DOHH2 (cell line): ENCODE measurements around the gene CNOT3.
"Not testable (repeated sequence)": the region's sequence is repeated elsewhere in the genome, so short reads cannot be mapped to it uniquely, and the experiment has no call there.

Experiments
- H3F3A ChIP-seq: fragments of 200-600 bp; sonication (generic), shearing (Covaris generic); 2 replicates; pipeline ENCODE4 v1.6.0; 2016; ENCODE audit warnings: antibody characterized with exemption, mild to moderate bottlenecking; ENCODE audit not compliant: control insufficient read depth, insufficient read depth
- H3K27ac ChIP-seq: fragments of 200-600 bp; sonication (generic); 2 replicates; pipeline ENCODE4 v1.5.1; 2014; ENCODE audit warnings: low read depth, mild to moderate bottlenecking, low read length, moderate library complexity
- H3K27me3 ChIP-seq: fragments of 200-600 bp; sonication (generic); 2 replicates; pipeline ENCODE4 v1.6.1; 2014; ENCODE audit warnings: mild to moderate bottlenecking, low read length, mixed read lengths; ENCODE audit not compliant: control insufficient read depth
- H3K36me3 ChIP-seq: fragments of 200-600 bp; sonication (generic); 2 replicates; pipeline ENCODE4 v1.6.1; 2014; ENCODE audit warnings: mild to moderate bottlenecking, low read length, moderate library complexity, mixed read lengths; ENCODE audit not compliant: control insufficient read depth
- H3K4me1 ChIP-seq: fragments of 200-600 bp; sonication (generic); 2 replicates; pipeline ENCODE4 v1.6.1; 2014; ENCODE audit warnings: mild to moderate bottlenecking, low read length, mixed read lengths; ENCODE audit not compliant: control insufficient read depth
- H3K4me2 ChIP-seq: fragments of 200-600 bp; sonication (generic); 2 replicates; pipeline ENCODE4 v1.6.0; 2014; ENCODE audit warnings: mild to moderate bottlenecking, low read length, moderate library complexity
- H3K4me3 ChIP-seq: fragments of 200-600 bp; sonication (generic); 2 replicates; pipeline ENCODE4 v1.5.1; 2014; ENCODE audit warnings: mild to moderate bottlenecking, low read length, mixed read lengths
- H3K79me2 ChIP-seq: fragments of 200-600 bp; sonication (generic); 2 replicates; pipeline ENCODE4 v1.6.1; 2014; ENCODE audit warnings: mild to moderate bottlenecking, low read length, mixed read lengths; ENCODE audit not compliant: control insufficient read depth
- H3K9me2 ChIP-seq: fragments of 200-600 bp; sonication (generic); replicated peaks from 2 replicates; pipeline ENCODE4 v1.6.1; 2014; ENCODE audit warnings: mild to moderate bottlenecking, low read length, mixed read lengths; ENCODE audit not compliant: control insufficient read depth
- H3K9me3 ChIP-seq: fragments of 200-600 bp; sonication (generic); 2 replicates; pipeline ENCODE4 v1.6.1; 2014; ENCODE audit warnings: antibody characterized with exemption, low read length, mixed read lengths; ENCODE audit not compliant: control insufficient read depth, insufficient read depth
- H4K20me1 ChIP-seq: fragments of 200-600 bp; sonication (generic); 2 replicates; pipeline ENCODE4 v1.6.0; 2014; ENCODE audit warnings: low read depth, mild to moderate bottlenecking, antibody characterized with exemption, low read length, moderate library complexity; ENCODE audit not compliant: control insufficient read depth, insufficient read depth
- CTCF ChIP-seq: fragments of 200-600 bp; sonication (generic); IDR thresholded peaks from one replicate; pipeline ENCODE4 v1.5.1; 2014; ENCODE audit warnings: antibody characterized with exemption, mild to moderate bottlenecking, low read depth, low read length; ENCODE audit not compliant: poor library complexity, severe bottlenecking
- EZH2phosphoT487 ChIP-seq: fragments of 200-600 bp; sonication (generic); IDR thresholded peaks from 2 replicates; pipeline ENCODE4 v1.6.1; 2017; ENCODE audit warnings: borderline replicate concordance, mild to moderate bottlenecking, antibody characterized with exemption, low read length, moderate library complexity, mixed read lengths

Gene CNOT3

GRCh38 chr19:54137699-54138488, at the start of gene CNOT3:
Gene CNOT3, plus strand, starts transcription at chr19:54137762. Its CDS starts 5,217 bp downstream, at chr19:54142979.
- H3K27ac ChIP-seq = peak within 1 kb of the TSS; percentile 63
- no peaks in the 10 kb centered on the region for H3K9me3 ChIP-seq
- no peak for TF ChIP-seq CTCF
- TF ChIP-seq EZH2phosphoT487 = no peak
- H3K36me3 ChIP-seq = peaks cover 45% of the 10 kb centered on the region
- peak within 1 kb of the TSS; percentile 88 for H3K4me2 ChIP-seq
- H3K9me2 ChIP-seq = no peaks in the 10 kb centered on the region
- H3K4me1 ChIP-seq = peaks cover 21% of the 10 kb centered on the region
- no peaks in the 10 kb centered on the region for H3K27me3 ChIP-seq
- H3F3A ChIP-seq = no peaks in the 10 kb centered on the region
- H4K20me1 ChIP-seq = 0 out of 2 replicates have a peak, but pooled peaks cover 9% of the 10 kb centered on the region
- H3K4me3 ChIP-seq = peak within 1 kb of the TSS; percentile 89
- H3K79me2 ChIP-seq = peaks cover 52% of the 10 kb centered on the region

GRCh38 chr19:54094426-54095000, 43.0 kb upstream of the CNOT3 start:
- Histone ChIP-seq H3K27me3 (no peaks in the 10 kb centered on the region), H3K9me2 (no peaks in the 10 kb centered on the region), H4K20me1 (no peaks in the 10 kb centered on the region), H3K79me2 (no peaks in the 10 kb centered on the region), H3K36me3 (no peaks in the 10 kb centered on the region), H3K9me3 (peaks cover 3% of the 10 kb centered on the region; the same call in 1 of the 2 replicates), H3F3A (peaks cover 3% of the 10 kb centered on the region; the same call in 1 of the 2 replicates), H3K4me2 (no peak overlapping the region), H3K4me1 (peaks cover 17% of the 10 kb centered on the region), H3K27ac (no peak overlapping the region), H3K4me3 (no peak overlapping the region)
- TF ChIP-seq EZH2phosphoT487 (no peak), CTCF (no peak)

DNA sequence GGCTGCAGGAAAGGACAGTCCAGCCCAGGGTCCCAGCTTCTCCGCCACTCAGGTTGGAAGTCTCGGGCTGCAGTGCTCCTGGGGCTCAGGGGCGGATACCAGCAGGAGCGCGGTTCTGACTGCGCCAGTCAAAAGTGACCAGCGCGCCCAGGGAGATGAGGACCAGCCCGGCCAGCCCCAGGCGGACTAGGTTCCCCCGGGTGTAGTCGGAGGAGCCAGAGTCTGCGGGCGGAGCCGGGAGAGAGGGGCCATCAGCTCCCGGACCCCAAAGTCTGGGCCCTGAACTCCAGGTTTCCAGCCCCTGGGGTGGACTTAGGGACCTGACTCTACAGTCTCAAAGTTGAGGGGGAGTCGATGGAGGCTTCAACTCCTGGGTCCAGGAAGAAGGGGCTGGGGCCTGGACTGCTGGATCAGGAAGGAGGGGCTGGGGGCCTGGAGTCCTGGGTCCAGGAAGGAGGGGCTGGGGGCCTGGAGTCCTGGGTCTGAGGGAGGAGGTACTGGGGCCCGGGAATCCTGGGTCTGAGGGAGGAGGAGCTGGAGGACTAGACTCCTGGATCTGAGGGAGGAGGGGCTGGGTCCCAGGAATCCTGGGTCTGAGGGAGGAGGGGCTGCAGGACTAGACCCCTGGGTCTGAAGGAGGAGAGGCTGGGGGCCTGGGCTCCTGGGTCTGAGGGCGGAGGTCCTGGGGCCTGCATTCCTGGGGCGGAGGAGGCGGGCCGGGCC, 42.3 kb upstream of the CNOT3 start:
- peak overlapping the region; percentile 100 for H3K4me2 ChIP-seq
- H3F3A ChIP-seq = peaks cover 3% of the 10 kb centered on the region; the same call in 1 of the 2 replicates
- H3K9me3 ChIP-seq = peaks cover 3% of the 10 kb centered on the region; the same call in 1 of the 2 replicates
- no peaks in the 10 kb centered on the region for H3K9me2 ChIP-seq
- H3K79me2 ChIP-seq = no peaks in the 10 kb centered on the region
- no peak overlapping the region for H3K27ac ChIP-seq
- no peaks in the 10 kb centered on the region for H3K36me3 ChIP-seq
- peak overlapping the region; percentile 92; the same call in 1 of the 2 replicates for H3K4me3 ChIP-seq
- no peak for TF ChIP-seq CTCF
- TF ChIP-seq EZH2phosphoT487 = no peak
- no peaks in the 10 kb centered on the region for H3K27me3 ChIP-seq
- H4K20me1 ChIP-seq = no peaks in the 10 kb centered on the region
- peaks cover 17% of the 10 kb centered on the region for H3K4me1 ChIP-seq

DNA sequence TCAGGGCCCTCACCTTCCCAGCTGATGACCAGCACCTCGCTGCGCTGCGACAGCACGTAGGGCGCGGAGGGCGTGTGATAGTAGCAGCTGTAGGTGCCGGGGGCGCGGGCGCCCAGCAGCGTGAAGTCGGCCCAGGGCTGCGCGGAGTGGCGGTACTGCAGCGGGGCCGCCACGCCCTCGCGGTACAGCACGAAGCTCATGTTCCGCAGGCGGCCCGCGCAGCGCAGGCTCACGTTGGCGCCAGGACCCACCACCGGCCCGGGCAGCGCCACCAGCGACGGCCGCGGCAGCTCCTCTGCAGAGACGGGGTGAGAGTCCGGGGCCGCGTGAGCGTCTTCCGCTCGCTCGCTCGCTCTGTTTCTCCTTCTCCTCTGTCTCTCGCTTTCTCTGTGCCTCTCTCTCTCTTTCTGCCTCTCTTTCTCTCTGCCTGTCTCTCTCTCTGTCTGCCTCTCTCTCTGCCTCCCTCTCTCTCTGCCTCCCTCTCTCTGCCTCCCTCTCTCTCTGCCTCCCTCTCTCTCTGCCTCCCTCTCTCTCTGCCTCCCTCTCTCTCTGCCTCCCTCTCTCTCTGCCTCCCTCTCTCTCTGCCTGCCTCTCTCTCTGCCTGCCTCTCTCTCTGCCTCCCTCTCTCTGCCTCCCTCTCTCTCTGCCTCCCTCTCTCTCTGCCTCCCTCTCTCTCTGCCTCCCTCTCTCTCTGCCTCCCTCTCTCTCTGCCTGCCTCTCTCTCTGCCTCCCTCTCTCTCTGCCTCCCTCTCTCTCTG, 41.5 kb upstream of the CNOT3 start:
- not testable (repeated sequence) for H3K27ac ChIP-seq, H3F3A ChIP-seq
- peaks cover 17% of the 10 kb centered on the region for H3K4me1 ChIP-seq

More for the DNA sequence above, 41.5 kb upstream of the CNOT3 start:
- not testable (repeated sequence) for H3K79me2 ChIP-seq, H4K20me1 ChIP-seq, H3K9me3 ChIP-seq, H3K36me3 ChIP-seq, H3K9me2 ChIP-seq, H3K27me3 ChIP-seq
- Histone ChIP-seq H3K4me3 (peak overlapping the region; percentile 92), H3K4me2 (peak overlapping the region; percentile 100)
